EH (cell line): ENCODE data around the gene TBXA2R.
"Not testable (repeated sequence)": the region's sequence is repeated elsewhere in the genome, so short reads cannot be mapped to it uniquely, and the experiment has no call there.

Experiments used
- DNase-seq: peaks from one replicate; pipeline ENCODE4 v3.0.0-alpha.2; 2015; ENCODE audit warnings: low read depth

Gene TBXA2R

GRCh38 chr19:3606690-3607289 is at the start of gene TBXA2R:
Gene TBXA2R, minus strand, starts transcription at chr19:3606875. Its CDS starts 6,241 bp downstream, at chr19:3600634.
- DNase-seq, result peak; percentile 75

- DNase-seq, result peak; percentile 79
Measured at GRCh38 chr19:3656073-3656746, 49.5 kb upstream of the TBXA2R start.

- DNase-seq, result peak; percentile 96
Measured at GRCh38 chr19:3655402-3656072, 48.9 kb upstream of the TBXA2R start.

- DNase-seq, result no peak
Measured at GRCh38 chr19:3653865-3654513, 47.3 kb upstream of the TBXA2R start.

- DNase-seq, result no peak
Measured at GRCh38 chr19:3653081-3653795, 46.6 kb upstream of the TBXA2R start.

- no peak for DNase-seq
Measured at GRCh38 chr19:3652422-3652821, 45.7 kb upstream of the TBXA2R start.

GRCh38 chr19:3651684-3652083 is 45.0 kb upstream of the TBXA2R start:
- DNase-seq, result no peak

GRCh38 chr19:3649888-3650287 is 43.2 kb upstream of the TBXA2R start:
- no peak for DNase-seq

GRCh38 chr19:3648037-3648905 is 41.6 kb upstream of the TBXA2R start:
- DNase-seq, result no peak

GRCh38 chr19:3647102-3647501 is 40.4 kb upstream of the TBXA2R start:
- not testable (repeated sequence) for DNase-seq

- DNase-seq, result no peak
Measured at GRCh38 chr19:3646336-3647092, 39.8 kb upstream of the TBXA2R start.

- no peak for DNase-seq
Measured at GRCh38 chr19:3645726-3646125, 39.1 kb upstream of the TBXA2R start.

- DNase-seq, result no peak
Measured at GRCh38 chr19:3645067-3645396, 38.4 kb upstream of the TBXA2R start.

GRCh38 chr19:3644351-3645066 is 37.8 kb upstream of the TBXA2R start:
- peak; percentile 34 for DNase-seq

GRCh38 chr19:3643674-3644313 is 37.1 kb upstream of the TBXA2R start:
- DNase-seq, result no peak

- no peak for DNase-seq
Measured at GRCh38 chr19:3642987-3643673, 36.5 kb upstream of the TBXA2R start.

- DNase-seq, result no peak
Measured at GRCh38 chr19:3642296-3642695, 35.6 kb upstream of the TBXA2R start.

GRCh38 chr19:3641515-3642269 is 35.0 kb upstream of the TBXA2R start:
- no peak for DNase-seq
